ENCODE measurements around the gene NFE2L3.
"Not testable (repeated sequence)": the region's sequence is repeated elsewhere in the genome, so short reads cannot be mapped to it uniquely, and the experiment has no call there.

The NFE2L3 gene

DNA sequence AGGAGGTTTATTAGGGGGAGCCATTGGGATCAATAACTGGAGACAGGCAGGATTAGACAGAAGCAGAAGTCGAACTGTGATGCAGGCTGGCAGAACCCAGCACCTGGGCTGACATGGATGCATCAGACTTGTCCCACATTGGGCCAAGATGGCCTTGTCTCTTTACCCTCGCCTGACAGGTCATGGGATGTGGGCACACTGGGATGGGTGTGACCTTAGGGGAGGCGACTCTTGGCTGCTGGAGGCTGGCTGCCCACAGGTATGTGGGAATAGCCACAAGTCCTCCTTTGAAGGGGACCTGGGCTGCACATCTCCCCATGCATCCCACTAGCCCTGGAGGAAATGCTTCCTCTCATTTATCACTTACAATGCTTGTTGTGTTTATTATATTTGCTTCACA lies 17.3 kb downstream of the NFE2L3 start:
- DNase-seq = no peak

DNA sequence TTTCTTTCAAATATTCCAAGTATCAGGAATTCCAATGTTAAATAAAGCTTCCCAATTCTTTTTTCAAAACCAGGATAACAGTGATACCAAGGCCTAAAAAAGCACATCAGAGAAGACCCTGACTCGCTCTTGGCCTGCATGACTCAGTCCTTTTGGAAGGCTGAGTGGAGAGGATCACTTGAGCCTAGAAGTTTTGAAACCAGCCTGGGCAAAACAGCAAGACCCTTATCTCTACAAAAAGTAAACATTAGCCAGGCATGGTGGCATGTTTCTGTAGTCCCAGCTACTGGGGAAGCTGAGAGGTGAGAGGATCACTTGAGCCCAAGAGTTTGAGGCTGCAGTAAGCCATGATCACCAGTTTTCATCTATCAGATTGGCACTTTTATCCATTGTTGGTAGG lies 18.7 kb downstream of the NFE2L3 start:
- DNase-seq = no peak

DNA sequence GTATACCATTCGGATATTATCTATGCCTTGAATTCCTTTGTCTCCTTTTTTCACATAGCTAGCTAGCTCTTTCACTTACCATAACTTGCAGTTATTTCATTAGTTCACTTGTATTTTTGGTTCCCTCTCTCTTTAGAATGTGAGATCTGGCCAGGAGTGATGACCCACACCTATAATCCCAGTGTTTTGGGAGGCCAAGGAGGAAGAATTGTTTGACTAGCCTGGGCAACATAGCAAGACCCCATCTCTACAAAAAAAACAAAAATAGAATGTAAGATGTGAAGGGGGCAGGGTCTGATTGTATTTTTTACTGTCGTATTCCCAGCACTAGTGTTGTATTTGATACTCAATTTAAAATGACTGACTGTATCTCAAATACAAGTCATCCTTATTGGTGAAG lies 19.6 kb downstream of the NFE2L3 start:
- no peak for DNase-seq

DNA sequence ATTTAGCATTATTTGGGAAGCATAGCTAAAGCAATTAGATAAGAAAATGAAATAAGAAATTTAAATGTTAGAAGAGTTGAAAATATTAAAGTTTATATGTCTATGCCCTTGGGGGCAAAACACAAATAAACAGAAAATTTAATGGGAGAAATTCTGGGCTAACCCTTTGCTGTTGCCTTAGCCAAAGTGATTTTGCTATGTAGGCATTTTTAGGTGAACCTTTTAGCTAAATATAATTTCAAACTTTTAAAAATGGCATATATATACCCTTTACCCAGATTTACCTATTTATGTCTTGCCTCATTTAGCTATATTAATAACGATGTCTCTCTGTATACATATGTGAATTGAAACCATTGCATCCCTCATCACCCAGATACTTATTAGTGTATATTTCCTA lies 20.1 kb downstream of the NFE2L3 start:
- DNase-seq = no peak

DNA sequence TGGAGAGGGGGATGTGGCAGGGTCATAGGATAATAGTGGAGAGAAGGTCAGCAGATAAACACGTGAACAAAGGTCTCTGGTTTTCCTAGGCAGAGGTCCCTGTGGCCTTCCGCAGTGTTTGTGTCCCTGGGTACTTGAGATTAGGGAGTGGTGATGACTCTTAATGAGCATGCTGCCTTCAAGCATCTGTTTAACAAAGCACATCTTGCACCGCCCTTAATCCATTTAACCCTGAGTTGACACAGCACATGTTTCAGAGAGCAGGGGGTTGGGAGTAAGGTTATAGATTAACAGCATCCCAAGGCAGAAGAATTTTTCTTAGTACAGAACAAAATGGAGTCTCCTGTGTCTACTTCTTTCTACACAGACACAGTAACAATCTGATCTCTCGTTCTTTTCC lies 23.9 kb downstream of the NFE2L3 start:
- not testable (repeated sequence) for DNase-seq

DNA sequence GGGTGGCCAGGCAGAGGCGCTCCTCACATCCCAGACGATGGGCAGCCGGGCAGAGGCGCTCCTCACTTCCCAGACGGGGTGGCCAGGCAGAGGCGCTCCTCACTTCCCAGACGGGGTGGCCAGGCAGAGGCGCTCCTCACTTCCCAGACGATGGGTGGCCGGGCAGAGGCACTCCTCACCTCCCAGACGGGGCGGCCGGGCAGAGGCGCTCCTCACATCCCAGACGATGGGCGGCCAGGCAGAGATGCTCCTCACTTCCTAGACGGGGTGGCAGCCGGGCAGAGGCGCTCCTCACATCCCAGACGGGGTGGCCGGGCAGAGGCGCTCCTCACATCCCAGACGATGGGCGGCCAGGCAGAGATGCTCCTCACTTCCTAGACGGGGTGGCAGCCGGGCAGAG lies 24.7 kb downstream of the NFE2L3 start:
- not testable (repeated sequence) for DNase-seq

DNA sequence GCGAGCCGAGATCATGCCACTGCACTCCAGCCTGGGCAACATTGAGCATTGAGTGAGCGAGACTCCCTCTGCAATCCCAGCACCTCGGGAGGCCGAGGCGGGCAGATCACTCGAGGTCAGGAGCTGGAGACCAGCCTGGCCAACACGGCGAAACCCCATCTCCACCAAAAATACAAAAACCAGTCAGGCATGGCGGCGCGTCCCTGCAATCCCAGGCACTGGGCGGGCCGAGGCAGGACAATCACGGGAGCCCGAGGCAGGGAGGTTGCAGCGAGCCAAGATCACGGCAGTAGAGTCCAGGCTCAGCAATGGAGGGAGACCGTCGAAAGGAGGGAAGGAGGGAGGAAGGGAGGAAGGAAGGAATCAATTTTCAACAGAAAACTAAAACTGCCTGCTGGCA lies 25.3 kb downstream of the NFE2L3 start:
- DNase-seq = not testable (repeated sequence)

DNA sequence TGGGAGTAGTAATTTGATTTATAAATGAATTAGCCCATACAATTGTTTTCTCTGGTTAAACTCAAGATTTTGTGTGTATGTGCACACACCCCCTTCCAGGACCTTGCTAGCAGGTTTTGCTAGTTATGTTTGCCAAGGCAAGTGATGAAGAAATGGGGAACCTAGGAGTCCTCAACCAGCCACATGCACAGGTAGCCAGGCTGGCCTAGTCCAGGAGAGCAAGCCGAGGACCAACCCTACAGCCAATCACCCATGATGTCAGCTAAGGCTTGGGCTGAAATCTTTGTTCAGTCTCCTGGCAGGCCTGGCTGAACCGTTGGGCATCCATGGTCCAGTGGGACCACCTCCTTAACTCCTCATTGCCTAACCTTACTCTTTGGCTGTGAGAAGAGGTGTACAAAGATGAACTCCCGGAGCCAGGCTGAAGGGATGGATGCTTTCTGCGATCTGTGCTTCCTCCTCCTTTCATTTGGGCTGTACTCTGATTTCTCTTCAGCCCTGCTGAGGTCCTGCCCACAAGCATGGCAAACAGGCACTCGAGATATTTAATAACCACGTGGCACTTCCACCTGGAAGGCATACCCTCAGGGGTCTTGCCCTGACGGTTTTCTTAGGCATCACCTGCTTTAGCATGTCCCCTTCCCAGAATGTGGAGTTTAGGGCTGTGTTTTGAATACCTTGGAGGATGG lies 26.4 kb downstream of the NFE2L3 start:
- DNase-seq = no peak

DNA sequence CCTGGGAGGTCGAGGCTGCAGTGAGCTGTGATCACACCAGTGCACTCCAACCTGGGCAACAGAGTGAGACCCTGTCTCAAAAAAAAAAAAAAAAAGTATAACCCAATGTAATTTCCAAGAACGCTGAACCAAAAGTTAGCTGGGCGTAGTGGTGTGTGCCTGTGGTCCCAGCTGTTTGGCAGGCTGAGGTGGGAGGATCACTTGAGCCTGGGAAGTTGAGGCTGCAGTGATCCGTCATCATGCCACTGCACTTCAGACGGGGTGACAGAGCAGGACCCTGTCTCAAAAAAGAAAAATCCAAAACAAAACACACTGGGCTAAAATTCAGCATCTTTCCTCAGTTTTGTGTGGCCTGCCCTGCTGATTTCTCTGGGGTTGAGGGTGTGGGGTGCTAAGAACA lies 27.4 kb downstream of the NFE2L3 start:
- no peak for DNase-seq

DNA sequence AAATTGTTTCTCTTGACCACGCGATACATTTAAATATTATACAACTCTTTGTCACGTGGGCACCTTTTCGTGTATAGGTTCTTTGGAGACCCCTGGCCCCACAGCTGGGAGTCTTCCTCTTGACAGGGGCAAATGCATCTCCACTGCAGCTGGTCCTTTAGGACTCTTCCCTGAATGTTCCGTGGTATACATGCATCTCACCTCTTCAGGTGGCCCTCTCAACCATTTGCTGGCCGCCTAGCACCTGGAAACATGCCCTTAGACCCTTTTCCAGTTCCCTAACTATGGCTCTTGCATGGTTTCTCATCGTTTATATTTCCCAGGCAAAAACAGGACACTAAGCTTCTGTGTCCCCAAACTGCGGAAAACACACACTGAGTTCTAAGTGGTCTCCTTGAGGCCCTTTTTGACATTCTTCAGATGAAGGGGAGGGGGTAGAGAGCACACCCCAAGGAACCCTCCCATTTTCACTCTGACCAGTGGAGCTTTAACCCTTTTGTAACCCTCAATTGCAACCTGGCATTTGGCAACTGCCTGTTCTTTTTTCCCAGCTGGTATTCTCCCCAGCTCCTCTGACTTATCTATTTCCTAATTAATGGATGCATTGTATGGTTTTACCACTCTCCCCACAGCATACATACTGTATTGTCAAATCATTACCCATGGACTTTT lies 28.0 kb downstream of the NFE2L3 start:
- no peak for DNase-seq

DNA sequence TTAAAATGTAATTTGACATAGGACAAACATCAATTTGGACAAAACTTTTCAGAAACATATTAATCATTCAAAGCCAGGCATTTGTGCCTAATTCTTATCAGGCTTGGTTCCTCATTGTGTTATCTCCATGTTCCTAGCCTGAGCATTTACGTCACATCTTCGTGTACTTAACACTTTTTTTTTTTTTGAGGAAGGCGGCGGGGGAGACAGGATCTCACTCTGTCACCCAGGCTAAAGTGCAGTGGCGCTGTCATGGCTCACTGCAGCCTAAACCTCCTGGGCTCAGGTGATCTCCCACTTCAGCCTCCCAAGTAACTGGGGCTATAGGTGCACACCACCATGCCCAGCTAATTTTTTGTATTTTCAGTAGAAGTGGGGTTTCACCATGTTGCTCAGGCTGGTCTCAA lies 28.8 kb downstream of the NFE2L3 start:
- no peak for DNase-seq

DNA sequence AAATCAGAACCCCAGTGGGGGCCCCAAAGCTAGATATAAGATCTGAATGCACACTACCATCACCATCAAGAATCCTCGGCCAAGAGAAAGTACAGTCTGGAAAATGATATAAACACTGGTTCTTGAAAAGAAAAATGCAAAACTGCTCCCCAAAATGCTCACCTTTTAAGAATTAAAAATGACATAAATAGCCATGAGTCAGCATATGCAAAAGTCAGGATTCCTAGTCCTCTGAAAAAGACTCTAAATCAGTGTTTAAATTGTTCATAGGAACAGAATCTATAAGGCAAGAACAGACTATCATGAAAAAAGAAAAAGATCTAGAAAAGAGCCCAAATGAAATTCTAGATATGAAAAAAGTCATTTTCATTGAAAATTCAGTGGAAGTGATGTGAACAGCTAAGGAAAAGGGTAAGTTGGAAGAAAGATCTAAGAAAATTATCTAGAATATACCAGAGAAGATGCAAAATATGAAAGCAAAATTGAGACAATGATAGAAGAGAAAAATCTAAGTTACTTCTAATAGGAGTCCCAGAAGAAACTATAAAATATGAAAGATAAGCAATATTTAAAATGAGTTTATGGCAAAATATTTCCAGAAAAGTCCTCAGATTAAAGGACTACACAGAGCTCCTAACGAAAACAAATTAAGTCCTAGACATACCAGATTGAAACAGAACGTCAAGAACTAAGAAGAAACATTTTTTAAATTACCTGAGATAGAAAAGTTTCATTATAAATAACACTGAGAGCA lies 29.7 kb downstream of the NFE2L3 start:
- DNase-seq = no peak

DNA sequence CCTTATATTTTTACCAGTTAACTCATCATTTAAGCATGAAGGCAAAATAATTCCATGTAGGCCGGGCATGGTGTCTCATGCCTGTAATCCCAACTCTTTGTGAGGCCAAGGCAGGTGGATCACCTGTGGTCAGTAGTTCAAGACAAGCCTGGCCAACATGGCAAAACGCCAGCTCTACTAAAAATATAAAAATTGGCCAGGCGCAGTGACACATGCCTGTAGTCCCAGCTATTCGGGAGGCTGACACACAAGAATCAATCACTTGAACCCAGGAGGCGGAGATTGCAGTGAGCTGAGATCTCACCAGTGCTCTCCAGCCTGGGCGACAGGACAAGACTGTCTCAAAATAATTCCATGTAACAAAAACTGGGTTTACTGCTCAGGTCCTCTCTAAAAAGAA lies 30.3 kb downstream of the NFE2L3 start:
- DNase-seq = no peak

DNA sequence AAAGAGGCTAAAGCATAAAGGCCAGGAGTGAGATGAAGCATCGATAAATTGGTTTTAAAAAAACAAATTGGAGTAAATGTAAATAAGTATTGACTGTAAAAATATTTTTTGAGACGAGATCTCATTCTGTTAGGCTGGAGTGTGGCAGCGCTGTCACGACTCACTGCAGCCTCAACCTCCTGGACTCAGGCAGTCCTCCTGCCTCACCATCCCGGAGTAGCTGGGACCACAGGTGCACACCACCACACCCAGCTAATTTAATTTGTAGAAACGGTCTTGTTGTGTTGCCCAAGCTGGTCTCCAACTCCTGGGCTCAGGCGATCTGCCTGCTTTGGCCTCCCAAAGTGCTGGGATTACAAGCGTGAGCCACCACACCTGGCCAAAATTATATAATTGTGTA lies 30.7 kb downstream of the NFE2L3 start:
- no peak for DNase-seq

DNA sequence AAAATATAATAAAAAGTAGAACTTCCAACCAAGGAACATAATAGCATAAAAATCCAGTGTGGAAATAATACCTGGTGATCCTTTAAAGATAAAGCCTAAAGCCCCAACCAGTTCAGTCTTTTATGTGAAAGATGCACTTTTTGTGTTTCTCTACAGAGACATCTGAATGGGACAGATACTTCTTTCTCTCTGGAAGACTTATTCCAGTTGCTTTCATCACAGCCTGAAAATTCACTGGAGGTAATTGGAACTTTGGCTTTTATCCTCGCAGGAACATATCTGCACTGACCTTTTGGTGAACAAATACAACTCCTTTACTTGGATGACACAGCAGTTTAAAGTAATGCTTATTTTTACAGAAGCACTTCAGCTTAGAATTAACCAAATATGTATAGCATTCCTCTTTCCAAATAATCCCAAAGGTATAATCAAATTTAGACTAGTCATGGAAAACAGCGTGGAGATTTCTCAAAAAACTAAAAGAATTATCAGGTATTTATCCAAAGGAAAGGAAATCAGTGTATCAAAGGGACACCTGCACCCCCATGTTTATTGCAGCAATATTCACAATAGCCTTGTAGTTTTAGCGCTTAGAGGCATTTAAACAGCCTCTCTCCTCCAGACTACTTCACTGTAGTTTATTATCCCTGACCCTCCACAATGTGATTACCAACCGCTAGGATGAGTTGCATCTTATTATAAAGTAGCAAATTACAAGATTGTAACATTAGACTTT lies 31.7 kb downstream of the NFE2L3 start:
- DNase-seq = no peak

DNA sequence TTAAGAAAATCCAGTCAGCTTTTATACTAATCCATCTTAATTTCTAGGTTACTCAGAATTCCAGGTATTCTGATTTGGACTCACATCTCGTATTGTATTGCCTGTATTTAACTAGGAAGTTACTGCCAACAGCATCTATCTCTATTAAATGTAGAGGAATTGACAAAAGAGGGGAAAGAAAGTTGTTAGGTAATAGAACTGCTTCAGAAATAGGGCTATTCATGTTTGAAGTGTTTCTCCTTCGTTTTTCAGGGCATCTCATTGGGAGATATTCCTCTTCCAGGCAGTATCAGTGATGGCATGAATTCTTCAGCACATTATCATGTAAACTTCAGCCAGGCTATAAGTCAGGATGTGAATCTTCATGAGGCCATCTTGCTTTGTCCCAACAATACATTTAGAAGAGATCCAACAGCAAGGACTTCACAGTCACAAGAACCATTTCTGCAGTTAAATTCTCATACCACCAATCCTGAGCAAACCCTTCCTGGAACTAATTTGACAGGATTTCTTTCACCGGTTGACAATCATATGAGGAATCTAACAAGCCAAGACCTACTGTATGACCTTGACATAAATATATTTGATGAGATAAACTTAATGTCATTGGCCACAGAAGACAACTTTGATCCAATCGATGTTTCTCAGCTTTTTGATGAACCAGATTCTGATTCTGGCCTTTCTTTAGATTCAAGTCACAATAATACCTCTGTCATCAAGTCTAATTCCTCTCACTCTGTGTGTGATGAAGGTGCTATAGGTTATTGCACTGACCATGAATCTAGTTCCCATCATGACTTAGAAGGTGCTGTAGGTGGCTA lies 32.5 kb downstream of the NFE2L3 start:
- not testable (repeated sequence) for DNase-seq

DNA sequence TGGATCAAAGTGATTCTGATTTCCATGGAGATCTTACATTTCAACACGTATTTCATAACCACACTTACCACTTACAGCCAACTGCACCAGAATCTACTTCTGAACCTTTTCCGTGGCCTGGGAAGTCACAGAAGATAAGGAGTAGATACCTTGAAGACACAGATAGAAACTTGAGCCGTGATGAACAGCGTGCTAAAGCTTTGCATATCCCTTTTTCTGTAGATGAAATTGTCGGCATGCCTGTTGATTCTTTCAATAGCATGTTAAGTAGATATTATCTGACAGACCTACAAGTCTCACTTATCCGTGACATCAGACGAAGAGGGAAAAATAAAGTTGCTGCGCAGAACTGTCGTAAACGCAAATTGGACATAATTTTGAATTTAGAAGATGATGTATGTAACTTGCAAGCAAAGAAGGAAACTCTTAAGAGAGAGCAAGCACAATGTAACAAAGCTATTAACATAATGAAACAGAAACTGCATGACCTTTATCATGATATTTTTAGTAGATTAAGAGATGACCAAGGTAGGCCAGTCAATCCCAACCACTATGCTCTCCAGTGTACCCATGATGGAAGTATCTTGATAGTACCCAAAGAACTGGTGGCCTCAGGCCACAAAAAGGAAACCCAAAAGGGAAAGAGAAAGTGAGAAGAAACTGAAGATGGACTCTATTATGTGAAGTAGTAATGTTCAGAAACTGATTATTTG lies 33.3 kb downstream of the NFE2L3 start:
- DNase-seq = no peak

DNA sequence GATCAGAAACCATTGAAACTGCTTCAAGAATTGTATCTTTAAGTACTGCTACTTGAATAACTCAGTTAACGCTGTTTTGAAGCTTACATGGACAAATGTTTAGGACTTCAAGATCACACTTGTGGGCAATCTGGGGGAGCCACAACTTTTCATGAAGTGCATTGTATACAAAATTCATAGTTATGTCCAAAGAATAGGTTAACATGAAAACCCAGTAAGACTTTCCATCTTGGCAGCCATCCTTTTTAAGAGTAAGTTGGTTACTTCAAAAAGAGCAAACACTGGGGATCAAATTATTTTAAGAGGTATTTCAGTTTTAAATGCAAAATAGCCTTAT lies 33.8 kb downstream of the NFE2L3 start:
- no peak for DNase-seq

DNA sequence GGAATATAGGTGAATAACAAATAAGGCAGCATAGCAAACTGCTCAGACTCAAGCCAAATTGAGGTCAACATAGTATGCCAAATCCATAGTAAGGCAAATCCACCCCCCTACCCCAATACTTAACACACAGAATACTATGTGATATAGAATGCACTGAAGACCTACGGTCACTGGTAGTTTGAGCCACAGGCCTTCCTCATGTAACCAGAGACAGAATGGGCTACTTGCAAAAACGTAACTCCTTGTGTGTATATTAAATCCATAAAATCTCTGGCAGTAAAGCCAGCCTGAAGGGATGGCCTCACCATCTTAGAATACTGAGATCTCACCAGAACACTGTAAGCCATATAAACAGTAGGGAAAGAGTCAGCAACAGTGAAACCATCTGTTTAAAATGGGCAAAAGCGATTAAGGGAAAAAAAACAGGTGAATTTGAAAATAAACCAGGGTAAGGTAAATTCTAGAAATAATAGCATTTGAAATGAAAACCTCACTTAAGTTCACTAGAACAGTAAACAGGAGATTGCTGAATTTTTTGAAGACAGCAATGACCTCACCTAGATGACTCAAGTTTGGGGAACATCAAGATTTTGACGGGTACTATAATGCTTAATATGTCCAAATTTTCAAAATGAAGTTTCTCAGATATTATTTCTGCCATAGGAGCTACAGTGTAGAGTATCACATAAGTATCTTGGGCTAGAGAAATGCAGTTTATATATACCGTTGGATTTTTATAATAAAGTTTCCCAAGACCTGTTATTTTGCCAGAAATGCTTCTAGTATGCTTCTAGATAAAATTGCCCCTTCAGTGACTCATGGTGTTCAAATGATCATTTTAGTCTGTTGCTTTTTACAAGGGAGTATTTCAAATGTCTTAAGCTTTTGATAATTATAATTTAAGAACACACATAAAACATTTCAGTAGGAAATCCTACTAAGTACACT lies 34.6 kb downstream of the NFE2L3 start:
- no peak for DNase-seq

DNA sequence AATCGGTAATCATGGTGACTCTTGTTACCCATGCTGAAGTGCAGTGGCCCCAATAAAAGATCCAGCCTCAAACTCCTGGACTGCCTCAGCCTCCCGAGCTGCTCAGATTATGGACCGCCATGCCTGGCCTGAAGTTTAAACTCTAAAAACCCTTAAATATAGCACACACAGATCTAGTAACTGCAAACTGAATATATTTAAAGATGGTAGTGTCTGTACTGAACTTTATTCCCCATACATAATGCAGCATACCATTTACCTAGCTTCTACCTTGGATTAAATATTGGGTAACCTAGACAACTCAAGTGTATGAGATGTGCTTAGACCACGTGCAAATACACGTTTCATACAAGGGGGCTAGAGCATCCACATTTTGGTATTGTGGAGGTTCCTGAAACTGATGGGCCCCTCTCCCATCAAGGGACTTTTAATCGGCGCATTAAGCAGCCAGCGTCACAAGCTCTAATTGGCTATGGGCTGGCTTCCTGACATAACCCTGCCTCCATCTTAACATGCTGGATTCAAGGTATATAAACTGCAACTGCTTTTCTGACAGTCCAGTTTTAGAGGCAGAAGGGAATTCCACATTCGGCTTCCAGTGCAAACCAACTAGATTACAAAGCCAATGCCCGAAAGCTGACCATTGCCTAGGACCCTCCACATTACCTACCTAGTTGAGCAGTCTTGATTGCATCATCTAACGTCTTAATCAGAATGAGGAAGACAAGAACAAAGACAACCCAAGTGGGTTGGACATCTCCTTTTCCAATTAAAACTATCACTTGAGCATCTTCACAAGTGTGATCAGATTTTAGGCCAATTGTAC lies 35.6 kb downstream of the NFE2L3 start:
- no peak for DNase-seq

All from activated gamma-delta T cell treated with Interleukin-2 at 50 U/mL for 16 hours (primary cell).